OCI-LY7 (cell line): ENCODE results near the gene TPCN1. TPM values are rescaled to one million over a fixed set of nuclear protein-coding genes. Genes with fewer than 3 reads are reported as not detected.

Experiments used
- BruUV-seq: library from RNA; stranded (reverse); fragments of 400-500 nt; replicated peaks from 2 replicates; lab custom pipeline; 2021; lab: Mats Ljungman, UMichigan
- CTCF ChIA-PET: fragments of 300-600 bp; sonication (Branson Sonifier 250); formaldehyde crosslinking; loops from one replicate; lab custom pipeline; 2022; ENCODE audit warnings: antibody characterized with exemption; ENCODE audit not compliant: unreplicated experiment; lab: Charles Lee
- POLR2A ChIA-PET: fragments of 300-600 bp; sonication (Branson Sonifier 250); formaldehyde crosslinking; loops from one replicate; lab custom pipeline; 2022; ENCODE audit warnings: antibody characterized with exemption; lab: Charles Lee
- DNase-seq: peaks from one replicate; pipeline ENCODE4 v3.0.0-alpha.2; 2015; ENCODE audit warnings: low spot score
- H2AFZ ChIP-seq: fragments of 200-600 bp; sonication (generic), shearing (Covaris generic); 2 replicates; pipeline ENCODE4 v1.6.1; 2014; ENCODE audit warnings: mild to moderate bottlenecking, antibody characterized with exemption, low read length, moderate library complexity
- H3K27ac ChIP-seq: fragments of 200-600 bp; sonication (generic); 2 replicates; pipeline ENCODE4 v1.5.1; 2014; ENCODE audit warnings: mixed run types, low read depth, mild to moderate bottlenecking, moderate library complexity, low read length, inconsistent platforms; ENCODE audit not compliant: poor library complexity, severe bottlenecking
- H3K36me3 ChIP-seq: fragments of 200-600 bp; sonication (generic); 2 replicates; pipeline ENCODE4 v1.6.1; 2014; ENCODE audit warnings: mild to moderate bottlenecking, antibody characterized with exemption, low read length, moderate library complexity, mixed read lengths; ENCODE audit not compliant: insufficient read depth
- H3K4me1 ChIP-seq: fragments of 200-600 bp; sonication (generic); 2 replicates; pipeline ENCODE4 v1.5.1; 2014; ENCODE audit warnings: mild to moderate bottlenecking, low read length; ENCODE audit not compliant: insufficient read depth, poor library complexity, severe bottlenecking
- H3K4me2 ChIP-seq: fragments of 200-600 bp; sonication (generic); 2 replicates; pipeline ENCODE4 v1.6.1; 2014; ENCODE audit warnings: mild to moderate bottlenecking, low read length
- H3K4me3 ChIP-seq: fragments of 200-600 bp; sonication (generic); 2 replicates; pipeline ENCODE4 v1.5.1; 2014; ENCODE audit warnings: mild to moderate bottlenecking, low read depth, low read length; ENCODE audit not compliant: poor library complexity, severe bottlenecking
- H3K79me2 ChIP-seq: fragments of 200-600 bp; sonication (generic); 2 replicates; pipeline ENCODE4 v1.6.1; 2016; ENCODE audit warnings: low read depth, mild to moderate bottlenecking, low read length, moderate library complexity, mixed read lengths; ENCODE audit not compliant: insufficient read depth
- H3K9me2 ChIP-seq: fragments of 200-600 bp; sonication (generic); 2 replicates; pipeline ENCODE4 v1.6.1; 2016; ENCODE audit warnings: mild to moderate bottlenecking, low read length, mixed read lengths; ENCODE audit not compliant: insufficient read depth
- H3K9me3 ChIP-seq: fragments of 200-600 bp; sonication (generic); 2 replicates; pipeline ENCODE4 v1.6.1; 2014; ENCODE audit warnings: mild to moderate bottlenecking, mixed run types, low read length, mixed read lengths
- H4K20me1 ChIP-seq: fragments of 200-600 bp; sonication (generic); 2 replicates; pipeline ENCODE4 v1.6.1; 2014; ENCODE audit warnings: mild to moderate bottlenecking, antibody characterized with exemption, low read length, moderate library complexity, mixed read lengths; ENCODE audit not compliant: insufficient read depth
- EZH2phosphoT487 ChIP-seq: fragments of 200-600 bp; sonication (generic); IDR thresholded peaks from 2 replicates; pipeline ENCODE4 v1.6.1; 2018; ENCODE audit warnings: low read depth, borderline replicate concordance, mild to moderate bottlenecking, mixed run types, antibody characterized with exemption, low read length, moderate library complexity, mixed read lengths
- intact Hi-C: fragments of 100-400 bp; cut with micrococcal nuclease; formaldehyde crosslinking; loops from one replicate; pipeline ENCODE4 v1.10.0; 2022; ENCODE audit not compliant: unreplicated experiment
- total RNA-seq, 2 experiments: library from RNA; depleted of rRNA in 1 of 2; stranded (reverse); fragments of >200 nt in 1 of 2; shearing (Covaris generic) in 1 of 2; gene quantifications; 2 replicates each; pipeline ENCODE4 v1.2.3, GENCODE V29; 2014 to 2022
- TF ChIP-seq, protein P1 (sequence below): fragments of 200-600 bp; sonication (generic); conservative IDR thresholded peaks from 2 replicates; pipeline ENCODE4 v1.5.1; 2014; ENCODE audit warnings: mild to moderate bottlenecking, antibody characterized with exemption, low read length, moderate library complexity, mixed read lengths

TPCN1 gene
- total RNA-seq, 2 experiments from 2014 or later = 96.0 to 160 TPM

DNA sequence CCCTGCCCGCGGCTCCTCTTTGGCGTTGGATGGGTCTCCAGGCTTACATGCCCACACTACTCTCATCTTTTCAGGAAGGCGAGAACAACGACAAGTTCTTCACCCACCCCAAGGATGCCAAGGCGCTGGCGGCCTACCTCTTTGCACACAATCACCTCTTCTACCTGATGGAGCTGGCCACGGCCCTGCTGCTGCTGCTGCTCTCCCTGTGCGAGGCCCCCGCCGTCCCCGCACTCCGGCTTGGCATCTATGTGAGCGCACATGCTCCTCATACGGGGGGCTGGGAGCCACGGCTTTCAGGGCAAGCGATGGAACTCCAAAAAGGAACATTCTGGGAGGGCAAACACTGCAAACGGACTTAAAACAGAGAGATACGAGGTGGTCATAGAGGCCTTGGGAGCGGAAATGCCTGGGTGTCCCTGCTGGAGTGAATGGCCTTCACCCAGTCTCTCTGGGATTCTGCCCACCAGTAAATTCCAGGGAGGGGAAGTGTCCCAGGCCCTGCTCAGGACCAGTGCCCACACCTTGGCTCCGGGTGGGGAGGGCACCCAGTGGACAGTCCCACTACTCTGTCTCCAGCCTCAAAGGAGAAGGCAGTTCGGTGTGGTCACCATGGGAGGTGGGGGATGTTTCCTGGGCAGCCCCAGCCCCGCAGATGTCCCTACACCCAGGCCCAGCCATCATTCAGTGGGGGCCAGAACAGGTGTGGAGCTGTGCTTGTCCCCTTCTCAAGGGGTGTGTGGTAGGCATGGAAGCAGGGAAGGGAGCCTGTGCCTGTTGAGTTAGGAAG, 45.0 kb downstream of the TPCN1 start:
- H3K79me2 ChIP-seq = 0 out of 2 replicates have a peak, but pooled peaks cover 5% of the 10 kb centered on the region
- no TSS peak for BruUV-seq
- TF ChIP-seq, protein P1, sequence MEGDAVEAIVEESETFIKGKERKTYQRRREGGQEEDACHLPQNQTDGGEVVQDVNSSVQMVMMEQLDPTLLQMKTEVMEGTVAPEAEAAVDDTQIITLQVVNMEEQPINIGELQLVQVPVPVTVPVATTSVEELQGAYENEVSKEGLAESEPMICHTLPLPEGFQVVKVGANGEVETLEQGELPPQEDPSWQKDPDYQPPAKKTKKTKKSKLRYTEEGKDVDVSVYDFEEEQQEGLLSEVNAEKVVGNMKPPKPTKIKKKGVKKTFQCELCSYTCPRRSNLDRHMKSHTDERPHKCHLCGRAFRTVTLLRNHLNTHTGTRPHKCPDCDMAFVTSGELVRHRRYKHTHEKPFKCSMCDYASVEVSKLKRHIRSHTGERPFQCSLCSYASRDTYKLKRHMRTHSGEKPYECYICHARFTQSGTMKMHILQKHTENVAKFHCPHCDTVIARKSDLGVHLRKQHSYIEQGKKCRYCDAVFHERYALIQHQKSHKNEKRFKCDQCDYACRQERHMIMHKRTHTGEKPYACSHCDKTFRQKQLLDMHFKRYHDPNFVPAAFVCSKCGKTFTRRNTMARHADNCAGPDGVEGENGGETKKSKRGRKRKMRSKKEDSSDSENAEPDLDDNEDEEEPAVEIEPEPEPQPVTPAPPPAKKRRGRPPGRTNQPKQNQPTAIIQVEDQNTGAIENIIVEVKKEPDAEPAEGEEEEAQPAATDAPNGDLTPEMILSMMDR = no peak
- TF ChIP-seq EZH2phosphoT487 = no peak
- H3K4me3 ChIP-seq = no peak overlapping the region
- no peak overlapping the region for H3K4me2 ChIP-seq
- no peaks in the 10 kb centered on the region for H4K20me1 ChIP-seq
- H3K4me1 ChIP-seq = peaks cover 13% of the 10 kb centered on the region
- DNase-seq = no peak
- H3K27ac ChIP-seq = no peak overlapping the region
- H2AFZ ChIP-seq = no peak overlapping the region
- H3K36me3 ChIP-seq = peaks cover 97% of the 10 kb centered on the region
- no peaks in the 10 kb centered on the region for H3K9me2 ChIP-seq
- no peaks in the 10 kb centered on the region for H3K9me3 ChIP-seq
- intact Hi-C loops = no loop called here
- ChIA-PET POLR2A (no interaction called here), CTCF (no interaction called here)

DNA sequence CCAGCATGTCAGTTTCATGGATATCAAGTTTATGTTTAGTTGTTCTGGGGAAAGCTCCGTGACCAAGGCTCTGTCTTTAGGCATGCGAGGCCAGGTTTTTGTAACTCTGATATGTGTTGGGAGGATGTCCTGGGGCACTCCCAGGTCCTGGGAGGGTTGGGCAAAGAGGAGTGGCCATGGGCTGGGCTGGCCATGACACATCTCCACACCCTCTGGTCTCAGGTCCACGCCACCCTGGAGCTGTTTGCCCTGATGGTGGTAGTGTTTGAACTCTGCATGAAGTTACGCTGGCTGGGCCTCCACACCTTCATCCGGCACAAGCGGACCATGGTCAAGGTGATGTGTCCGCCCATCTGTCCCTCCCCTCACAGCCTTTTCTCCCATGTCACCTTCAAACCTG, 46.4 kb downstream of the TPCN1 start:
- Histone ChIP-seq H4K20me1 (no peaks in the 10 kb centered on the region), H3K4me2 (no peak overlapping the region), H3K79me2 (0 out of 2 replicates have a peak, but pooled peaks cover 4% of the 10 kb centered on the region), H3K9me2 (no peaks in the 10 kb centered on the region), H3K36me3 (peaks cover 97% of the 10 kb centered on the region), H2AFZ (no peak overlapping the region), H3K4me3 (no peak overlapping the region), H3K4me1 (no peaks in the 10 kb centered on the region), H3K9me3 (no peaks in the 10 kb centered on the region), H3K27ac (no peak overlapping the region)
- intact Hi-C loops = no loop called here
- no TSS peak for BruUV-seq
- ChIA-PET POLR2A (no interaction called here), CTCF (no interaction called here)
- DNase-seq = no peak
- no peak for TF ChIP-seq EZH2phosphoT487
- TF ChIP-seq, protein P1 = no peak

DNA sequence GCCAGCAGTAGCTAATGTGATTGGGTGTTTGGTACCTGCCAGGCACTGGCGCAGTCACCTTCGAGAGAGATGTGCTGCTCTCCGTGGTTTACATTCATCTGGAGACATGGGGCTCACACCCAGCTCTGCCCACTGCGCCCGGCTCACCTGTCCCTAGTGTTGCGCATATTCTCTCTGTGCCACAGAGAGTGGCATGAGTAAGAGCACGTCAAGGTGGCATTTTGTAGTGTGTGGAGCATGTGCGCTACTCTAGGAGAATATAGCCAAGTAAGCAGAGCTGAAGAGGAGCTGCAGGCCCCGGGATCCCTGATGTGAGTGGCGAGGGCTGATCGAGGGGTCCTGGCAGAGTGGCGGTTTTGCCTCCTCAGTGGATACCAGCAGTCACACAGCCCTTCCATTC, 46.9 kb downstream of the TPCN1 start:
- DNase-seq = no peak
- no peak for TF ChIP-seq EZH2phosphoT487
- TF ChIP-seq, protein P1 = no peak
- H3K79me2 ChIP-seq = no peaks in the 10 kb centered on the region
- POLR2A ChIA-PET = no interaction called here
- CTCF ChIA-PET = no interaction called here
- no peaks in the 10 kb centered on the region for H4K20me1 ChIP-seq
- intact Hi-C loops = no loop called here
- H3K9me3 ChIP-seq = no peaks in the 10 kb centered on the region
- no peaks in the 10 kb centered on the region for H3K9me2 ChIP-seq
- no peak overlapping the region for H3K4me2 ChIP-seq
- H3K4me1 ChIP-seq = no peaks in the 10 kb centered on the region
- H3K4me3 ChIP-seq = no peak overlapping the region
- H3K27ac ChIP-seq = no peak overlapping the region
- peaks cover 97% of the 10 kb centered on the region for H3K36me3 ChIP-seq
- no peak overlapping the region for H2AFZ ChIP-seq
- BruUV-seq = no TSS peak
